Measurements from ENCODE around the gene CC2D1B. TPM values are rescaled to one million over a fixed set of nuclear protein-coding genes. Genes with fewer than 3 reads are reported as not detected.
A peak's percentile ranks its signal among the peaks of the same experiment; 100 is the strongest.

CC2D1B gene, protein sequence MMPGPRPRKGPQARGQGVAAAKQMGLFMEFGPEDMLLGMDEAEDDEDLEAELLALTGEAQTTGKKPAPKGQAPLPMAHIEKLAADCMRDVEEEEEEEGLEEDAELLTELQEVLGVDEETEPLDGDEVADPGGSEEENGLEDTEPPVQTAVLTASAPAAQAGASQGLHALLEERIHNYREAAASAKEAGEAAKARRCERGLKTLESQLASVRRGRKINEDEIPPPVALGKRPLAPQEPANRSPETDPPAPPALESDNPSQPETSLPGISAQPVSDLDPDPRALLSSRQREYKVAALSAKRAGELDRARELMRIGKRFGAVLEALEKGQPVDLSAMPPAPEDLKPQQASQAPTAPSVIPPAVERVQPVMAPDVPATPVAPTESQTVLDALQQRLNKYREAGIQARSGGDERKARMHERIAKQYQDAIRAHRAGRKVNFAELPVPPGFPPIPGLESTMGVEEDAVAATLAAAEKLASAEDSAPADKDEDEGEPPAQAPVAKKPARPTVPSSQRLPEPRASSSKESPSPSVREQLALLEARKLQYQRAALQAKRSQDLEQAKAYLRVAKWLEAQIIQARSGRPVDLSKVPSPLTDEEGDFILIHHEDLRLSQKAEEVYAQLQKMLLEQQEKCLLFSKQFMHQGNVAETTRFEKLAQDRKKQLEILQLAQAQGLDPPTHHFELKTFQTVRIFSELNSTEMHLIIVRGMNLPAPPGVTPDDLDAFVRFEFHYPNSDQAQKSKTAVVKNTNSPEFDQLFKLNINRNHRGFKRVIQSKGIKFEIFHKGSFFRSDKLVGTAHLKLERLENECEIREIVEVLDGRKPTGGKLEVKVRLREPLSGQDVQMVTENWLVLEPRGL
- 10 to 100 TPM; 31.0 to 45.9 (median 39.2) TPM for total RNA-seq

DNA sequence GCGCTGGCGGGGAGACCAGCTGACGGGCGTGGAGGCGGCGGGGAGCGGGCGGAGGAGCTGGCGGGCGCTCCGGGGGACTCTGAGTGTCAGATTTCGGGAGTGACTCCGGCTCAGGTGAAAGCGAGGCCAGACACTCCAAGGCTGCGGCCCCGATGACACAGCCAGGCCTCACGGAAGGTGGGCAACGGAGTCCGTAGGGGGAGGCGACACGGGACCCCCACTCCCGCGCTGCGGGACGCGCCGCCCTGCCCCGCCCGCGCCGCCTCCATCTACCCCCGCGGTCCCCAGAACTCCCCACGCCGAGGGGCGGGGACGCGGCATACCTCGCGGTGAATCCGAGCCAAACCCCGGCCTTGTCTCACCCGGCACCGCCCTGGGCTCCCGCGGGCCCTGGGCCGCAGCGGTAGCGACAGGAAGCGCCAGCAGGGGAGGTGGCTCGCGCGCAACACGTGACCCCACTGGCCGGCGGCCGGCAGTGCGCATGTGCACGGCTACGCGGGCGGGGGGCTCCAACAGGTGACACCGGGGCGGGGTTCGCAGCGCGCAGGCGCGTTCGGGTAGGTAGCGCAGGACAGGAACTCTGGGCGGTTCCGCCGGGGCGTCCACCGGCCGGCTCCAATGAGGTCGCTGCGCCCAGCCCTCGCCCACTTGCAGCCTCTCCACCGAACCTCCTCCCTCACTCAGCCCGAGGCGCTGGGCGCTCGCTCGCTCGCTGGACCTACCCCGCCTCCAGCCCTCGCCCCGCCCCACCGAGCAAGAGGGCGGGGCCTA, at the start of gene CC2D1B:
TSS of gene CC2D1B (minus strand) at position 460 of the 771 bp plus-strand sequence. CDS start 1,585 bp downstream, outside the sequence.
- peaks cover 6 to 23% (median 17%) of the 10 kb centered on the region in 4 donors for H3K4me1 ChIP-seq
- peak within 1 kb of the TSS; percentile 78 to 98 (median 88) for H3K4me3 ChIP-seq
- peaks cover 0 to 14% (median 4%) of the 10 kb centered on the region in 4 donors for H3K36me3 ChIP-seq
- H3K27ac ChIP-seq = peak within 1 kb of the TSS; percentile 93 to 99 (median 96)
- no peaks in the 10 kb centered on the region for H3K27me3 ChIP-seq
- in situ Hi-C loops (cut with MboI; ENCODE audit: low pct_ligation_motif_present in 1 of 4, low pct_unique_long_range_greater_than_20kb in 1 of 4, low sequenced_read_pairs in 3 of 4) = no loop called here
- no peaks in the 10 kb centered on the region for H3K9me3 ChIP-seq
- intact Hi-C loops (cut with DNase I; ENCODE audit: low total_unique reads) = no loop called here
- 1% methylated on average over 61 of the region's 92 CpGs; no CpG with 5 or more reads in 1 of the 2 donors for WGBS, 2 donors (ENCODE audit: low coverage in 1 of 2)
- DNase-seq = peak; percentile 99
- peak; percentile 15 for TF ChIP-seq EP300 (IDR thresholded peaks at IDR 0.05; ENCODE audit: low read depth)
- TF ChIP-seq, protein P1, sequence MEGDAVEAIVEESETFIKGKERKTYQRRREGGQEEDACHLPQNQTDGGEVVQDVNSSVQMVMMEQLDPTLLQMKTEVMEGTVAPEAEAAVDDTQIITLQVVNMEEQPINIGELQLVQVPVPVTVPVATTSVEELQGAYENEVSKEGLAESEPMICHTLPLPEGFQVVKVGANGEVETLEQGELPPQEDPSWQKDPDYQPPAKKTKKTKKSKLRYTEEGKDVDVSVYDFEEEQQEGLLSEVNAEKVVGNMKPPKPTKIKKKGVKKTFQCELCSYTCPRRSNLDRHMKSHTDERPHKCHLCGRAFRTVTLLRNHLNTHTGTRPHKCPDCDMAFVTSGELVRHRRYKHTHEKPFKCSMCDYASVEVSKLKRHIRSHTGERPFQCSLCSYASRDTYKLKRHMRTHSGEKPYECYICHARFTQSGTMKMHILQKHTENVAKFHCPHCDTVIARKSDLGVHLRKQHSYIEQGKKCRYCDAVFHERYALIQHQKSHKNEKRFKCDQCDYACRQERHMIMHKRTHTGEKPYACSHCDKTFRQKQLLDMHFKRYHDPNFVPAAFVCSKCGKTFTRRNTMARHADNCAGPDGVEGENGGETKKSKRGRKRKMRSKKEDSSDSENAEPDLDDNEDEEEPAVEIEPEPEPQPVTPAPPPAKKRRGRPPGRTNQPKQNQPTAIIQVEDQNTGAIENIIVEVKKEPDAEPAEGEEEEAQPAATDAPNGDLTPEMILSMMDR (IDR thresholded peaks at IDR 0.05) = peak in 4 of 5 experiments; percentile 33 to 79 (median 40)
- peak; percentile 96 for TF ChIP-seq POLR2A (IDR thresholded peaks at IDR 0.05)
- peak; percentile 92 to 97 (median 97) for TF ChIP-seq POLR2AphosphoS5 (IDR thresholded peaks at IDR 0.05)

DNA sequence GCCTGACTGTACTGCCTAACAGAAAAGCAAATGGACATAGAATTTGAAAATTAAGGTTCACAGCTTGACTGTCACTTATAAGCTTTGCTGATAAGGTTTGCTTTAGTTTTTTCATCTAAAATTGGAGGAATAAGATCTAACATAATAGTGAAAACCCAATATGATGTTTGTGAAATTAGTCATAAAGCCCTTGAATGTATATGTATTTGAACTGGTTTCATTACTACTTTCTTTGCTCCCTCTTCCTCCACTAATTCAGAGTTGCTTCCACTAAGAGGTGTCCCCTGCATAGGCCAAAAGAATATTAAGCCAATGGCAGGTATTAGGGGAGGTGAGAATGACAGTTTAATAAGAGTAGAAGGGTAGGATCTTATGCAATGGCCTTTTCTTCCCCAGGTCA, 48.9 kb upstream of the CC2D1B start:
- no peak for DNase-seq
- H3K4me3 ChIP-seq = no peak overlapping the region
- H3K9me3 ChIP-seq = no peaks in the 10 kb centered on the region
- H3K4me1 ChIP-seq = peaks cover 0 to 24% (median 3%) of the 10 kb centered on the region in 4 donors
- peak overlapping the region in 3 of 4 donors; percentile 61 to 73 (median 66) for H3K27ac ChIP-seq
- peaks cover 0 to 94% (median 31%) of the 10 kb centered on the region in 4 donors for H3K36me3 ChIP-seq
- intact Hi-C loops (cut with DNase I; ENCODE audit: low total_unique reads) = no loop called here
- in situ Hi-C loops (cut with MboI; ENCODE audit: low pct_ligation_motif_present in 1 of 4, low pct_unique_long_range_greater_than_20kb in 1 of 4, low sequenced_read_pairs in 3 of 4) = loop anchor here in 2 of 4 donors (25.0 kb wide), 1 partner anchor 272 kb away; the partner anchor contains the start of gene COA7 (in 2 of the 2)
- H3K27me3 ChIP-seq = no peaks in the 10 kb centered on the region
- TF ChIP-seq POLR2AphosphoS5 (IDR thresholded peaks at IDR 0.05) (no peak), POLR2A (IDR thresholded peaks at IDR 0.05) (no peak), EP300 (IDR thresholded peaks at IDR 0.05; ENCODE audit: low read depth) (no peak)
- TF ChIP-seq, protein P1 (IDR thresholded peaks at IDR 0.05) = no peak

DNA sequence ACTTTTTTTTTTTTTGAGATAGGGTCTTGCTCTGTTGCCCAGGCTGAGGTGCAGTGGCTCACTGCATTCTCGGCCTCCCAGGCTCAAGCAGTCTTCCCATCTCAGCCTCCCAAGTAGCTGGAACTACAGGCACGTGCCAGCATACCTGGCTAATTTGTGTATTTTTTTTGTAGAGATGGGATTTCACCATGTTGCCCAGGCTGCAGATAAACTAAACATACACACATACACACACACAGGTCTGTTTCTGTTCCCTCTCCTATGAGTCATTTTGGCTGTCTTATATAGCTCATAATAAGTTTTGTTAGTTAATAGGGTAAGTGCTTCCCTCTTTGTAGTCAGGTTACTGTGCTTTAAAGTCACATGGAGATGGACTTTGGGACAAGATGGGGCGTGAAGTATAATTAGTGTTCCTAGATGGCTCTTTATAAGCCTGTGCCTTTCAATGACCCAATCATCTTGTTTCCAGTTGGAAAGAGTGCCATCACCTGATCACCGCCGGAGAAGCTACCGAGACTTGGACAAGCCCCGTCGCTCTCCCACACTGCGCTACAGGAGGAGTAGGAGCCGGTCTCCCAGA, 47.5 kb upstream of the CC2D1B start:
- TF ChIP-seq, protein P1 (IDR thresholded peaks at IDR 0.05) = no peak
- TF ChIP-seq EP300 (IDR thresholded peaks at IDR 0.05; ENCODE audit: low read depth) = no peak
- TF ChIP-seq POLR2A (IDR thresholded peaks at IDR 0.05) = peak; percentile 67
- TF ChIP-seq POLR2AphosphoS5 (IDR thresholded peaks at IDR 0.05) = peak in 2 of 3 donors; percentile 69 to 74
- in situ Hi-C loops (cut with MboI; ENCODE audit: low pct_ligation_motif_present in 1 of 4, low pct_unique_long_range_greater_than_20kb in 1 of 4, low sequenced_read_pairs in 3 of 4) (loop anchor here in 2 of 4 donors (25.0 kb wide), 1 partner anchor 274 kb away; the partner anchor contains the start of gene COA7 (in 2 of the 2)), intact Hi-C loops (cut with DNase I; ENCODE audit: low total_unique reads) (no loop called here)
- Histone ChIP-seq H3K9me3 (no peaks in the 10 kb centered on the region), H3K4me1 (peaks cover 0 to 20% (median 3%) of the 10 kb centered on the region in 4 donors), H3K4me3 (no peak overlapping the region), H3K27me3 (no peaks in the 10 kb centered on the region), H3K27ac (peak overlapping the region; percentile 61 to 74 (median 70)), H3K36me3 (peaks cover 0 to 91% (median 35%) of the 10 kb centered on the region in 4 donors)
- DNase-seq = peak; percentile 72
- 67% methylated on average over 10 of the region's 10 CpGs; no CpG with 5 or more reads in 1 of the 2 donors for WGBS, 2 donors (ENCODE audit: low coverage in 1 of 2)
